GM18505 (cell line): ENCODE measurements around the gene LARP6.

Experiments used
- ATAC-seq: cut with Tn5 transposase; IDR thresholded peaks from one replicate; pipeline ENCODE4 v1.9.1; 2021; ENCODE audit not compliant: unreplicated experiment
- POLR2A ChIP-seq: IDR thresholded peaks from 4 replicates; pipeline ENCODE4 v1.6.1; 2011; ENCODE audit warnings: borderline replicate concordance; ENCODE audit not compliant: insufficient read depth, insufficient read length; ENCODE audit errors: extremely low read depth

Gene LARP6

GRCh38 chr15:70853318-70853972, 512 bp downstream of the LARP6 start:
- no peak for ATAC-seq
- TF ChIP-seq POLR2A, result peak; percentile 55

- no peak for TF ChIP-seq POLR2A
- ATAC-seq, result no peak
Measured at GRCh38 chr15:70852501-70853317, 1.2 kb downstream of the LARP6 start.

GRCh38 chr15:70851889-70852288, 2.1 kb downstream of the LARP6 start:
- no peak for TF ChIP-seq POLR2A
- no peak for ATAC-seq

GRCh38 chr15:70845602-70846360, 8.2 kb downstream of the LARP6 start:
- TF ChIP-seq POLR2A, result no peak
- no peak for ATAC-seq

- TF ChIP-seq POLR2A, result no peak
- ATAC-seq, result no peak
Measured at GRCh38 chr15:70837476-70837875, 16.5 kb downstream of the LARP6 start.

- no peak for ATAC-seq
- TF ChIP-seq POLR2A, result no peak
Measured at GRCh38 chr15:70835841-70836240, 18.1 kb downstream of the LARP6 start.

GRCh38 chr15:70835415-70835814, 18.5 kb downstream of the LARP6 start:
- ATAC-seq, result no peak
- no peak for TF ChIP-seq POLR2A

- TF ChIP-seq POLR2A, result no peak
- no peak for ATAC-seq
Measured at GRCh38 chr15:70834999-70835398, 19.0 kb downstream of the LARP6 start.

GRCh38 chr15:70833861-70834765, 19.8 kb downstream of the LARP6 start:
- TF ChIP-seq POLR2A, result no peak
- ATAC-seq, result no peak

GRCh38 chr15:70833422-70833821, 20.5 kb downstream of the LARP6 start:
- no peak for ATAC-seq

GRCh38 chr15:70832176-70832575, 21.8 kb downstream of the LARP6 start:
- no peak for ATAC-seq
- no peak for TF ChIP-seq POLR2A

More at GRCh38 chr15:70833422-70833821, 20.5 kb downstream of the LARP6 start:
- TF ChIP-seq POLR2A, result no peak

- no peak for TF ChIP-seq POLR2A
- ATAC-seq, result no peak
Measured at GRCh38 chr15:70831094-70831911, 22.7 kb downstream of the LARP6 start.

- no peak for ATAC-seq
- no peak for TF ChIP-seq POLR2A
Measured at GRCh38 chr15:70830615-70831014, 23.3 kb downstream of the LARP6 start.
